CD4-positive, CD25-positive, alpha-beta regulatory T cell (primary cell): ENCODE data around the gene PHF1. TPM values are rescaled to one million over a fixed set of nuclear protein-coding genes. Genes with fewer than 3 reads are reported as not detected.
A peak's percentile ranks its signal among the peaks of the same experiment; 100 is the strongest.

ENCODE experiments used
- ATAC-seq, 2 donors: fragments of 150-1000 bp; cut with Tn5 transposase; one replicate each; pipeline ENCODE4 v1.10.0; 2021; ENCODE audit warnings: low read depth in 2 of 2, moderate number of reproducible peaks in 2 of 2, moderate library complexity in 1 of 2
- DNase-seq, 3 donors: peaks; one replicate each; pipeline versions ENCODE4 v3.0.0 to v3.0.0-alpha.2; 2012 to 2022; ENCODE audit warnings: mixed read lengths in 1 of 3
- H3K27ac ChIP-seq: one replicate; pipeline ENCODE4 v1.7.0; 2013; ENCODE audit warnings: mild to moderate bottlenecking, low read length; ENCODE audit not compliant: insufficient read depth, poor library complexity, severe bottlenecking
- H3K27me3 ChIP-seq: one replicate; pipeline ENCODE4 v1.7.0; 2013; ENCODE audit warnings: low read length; ENCODE audit not compliant: control insufficient read depth, insufficient read depth
- H3K36me3 ChIP-seq: one replicate; pipeline ENCODE4 v1.7.0; 2013; ENCODE audit warnings: mild to moderate bottlenecking, low read length, moderate library complexity; ENCODE audit not compliant: control insufficient read depth, insufficient read depth
- H3K4me1 ChIP-seq: 2 replicates; pipeline ENCODE4 v1.7.0; 2013; ENCODE audit warnings: mild to moderate bottlenecking, low read length; ENCODE audit not compliant: insufficient read depth, control insufficient read depth, poor library complexity, severe bottlenecking
- H3K4me3 ChIP-seq: one replicate; pipeline ENCODE4 v1.7.0; 2013; ENCODE audit warnings: low read depth, mild to moderate bottlenecking, low read length, moderate library complexity
- H3K9me3 ChIP-seq, 2 experiments: 1 replicate in 1 of 2; 2 replicates in 1 of 2; pipeline ENCODE4 v1.7.0; 2013; ENCODE audit warnings: low read length in 2 of 2, mild to moderate bottlenecking in 1 of 2, moderate library complexity in 1 of 2; ENCODE audit not compliant: control insufficient read depth in 2 of 2
- H3K27ac Mint-ChIP-seq, 3 donors: one replicate each; pipeline ENCODE4 v1.8.0; 2020 to 2022; ENCODE audit warnings: mild to moderate bottlenecking in 3 of 3, mixed read lengths in 3 of 3, moderate library complexity in 2 of 3
- H3K27me3 Mint-ChIP-seq: one replicate; pipeline ENCODE4 v1.8.0; 2022; ENCODE audit warnings: mild to moderate bottlenecking, mixed read lengths
- H3K36me3 Mint-ChIP-seq: one replicate; pipeline ENCODE4 v1.8.0; 2020; ENCODE audit warnings: mixed read lengths
- H3K4me1 Mint-ChIP-seq, 4 donors: one replicate each; pipeline ENCODE4 v1.8.0; 2020 to 2022; ENCODE audit warnings: mixed read lengths in 4 of 4, mild to moderate bottlenecking in 1 of 4
- H3K4me3 Mint-ChIP-seq, 4 donors: one replicate each; pipeline ENCODE4 v1.8.0; 2020 to 2022; ENCODE audit warnings: mild to moderate bottlenecking in 4 of 4, mixed read lengths in 4 of 4, moderate library complexity in 3 of 4
- H3K9me3 Mint-ChIP-seq, 7 donors: one replicate each; pipeline ENCODE4 v1.8.0; 2020 to 2022; ENCODE audit warnings: mixed read lengths in 7 of 7, mild to moderate bottlenecking in 3 of 7, moderate library complexity in 2 of 7
- polyA plus RNA-seq, 4 donors: library from polyadenylated mRNA; unstranded; fragments of 300-500 nt; fragmentation: Illumina TruSeq; gene quantifications; one replicate each; pipeline ENCODE4 v1.2.3, GENCODE V29; 2021
- total RNA-seq: library from RNA; stranded (reverse); gene quantifications from one replicate; pipeline ENCODE4 v1.2.3, GENCODE V29; 2022

The PHF1 gene
- total and polyA plus RNA-seq, 5 donors from 2014 or later, result 41.5 to 403 (median 69.6) TPM

- Histone ChIP-seq H3K27ac (peak overlapping the region; percentile 99), H3K4me3 (peak overlapping the region; percentile 79), H3K27me3 (no peaks in the 10 kb centered on the region), H3K4me1 (peaks cover 45% of the 10 kb centered on the region), H3K9me3 (no peaks in the 10 kb centered on the region), H3K36me3 (peaks cover 24% of the 10 kb centered on the region)
- ATAC-seq (peak; percentile 81 to 82), DNase-seq (peak; percentile 96 to 98 (median 97))
- Mint-ChIP-seq H3K27ac (peak overlapping the region; percentile 97 to 99 (median 99)), H3K36me3 (peaks cover 25% of the 10 kb centered on the region), H3K9me3 (no peaks in the 10 kb centered on the region), H3K27me3 (peaks cover 5% of the 10 kb centered on the region), H3K4me3 (peak overlapping the region; percentile 91 to 94 (median 93)), H3K4me1 (peaks cover 10 to 58% (median 38%) of the 10 kb centered on the region in 4 donors)
Measured at GRCh38 chr6:33410050-33410710, 634 bp upstream of the PHF1 start.

DNA sequence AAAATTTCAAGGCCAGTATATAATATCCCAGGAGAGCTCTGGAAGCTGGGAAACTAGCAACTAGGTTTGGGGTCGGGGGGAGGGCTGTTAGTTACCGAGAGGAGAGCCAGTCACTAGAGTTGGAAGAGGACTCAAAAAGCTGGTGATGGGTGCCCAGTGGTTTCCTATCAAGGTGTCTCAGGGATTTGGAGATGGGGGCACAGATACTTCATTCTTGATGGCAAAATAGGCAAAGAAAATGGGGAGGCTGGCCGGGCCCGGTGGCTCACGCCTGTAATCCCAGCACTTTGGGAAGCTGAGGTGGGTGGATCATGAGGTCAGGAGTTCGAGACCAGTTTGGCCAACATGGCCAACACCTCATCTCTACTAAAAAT lies 805 bp downstream of the PHF1 start:
- H3K9me3 ChIP-seq, result no peaks in the 10 kb centered on the region
- Mint-ChIP-seq H3K27ac (peak overlapping the region; percentile 86 to 99 (median 95)), H3K9me3 (no peaks in the 10 kb centered on the region), H3K36me3 (peaks cover 31% of the 10 kb centered on the region), H3K27me3 (peaks cover 5% of the 10 kb centered on the region), H3K4me1 (peaks cover 15 to 65% (median 46%) of the 10 kb centered on the region in 4 donors), H3K4me3 (peak overlapping the region; percentile 91 to 94 (median 93))
- peak overlapping the region; percentile 96 for H3K4me3 ChIP-seq
- no peak for DNase-seq
- H3K36me3 ChIP-seq, result peaks cover 37% of the 10 kb centered on the region
- H3K4me1 ChIP-seq, result peaks cover 59% of the 10 kb centered on the region
- no peak for ATAC-seq
- H3K27me3 ChIP-seq, result no peaks in the 10 kb centered on the region
- H3K27ac ChIP-seq, result peak overlapping the region; percentile 99

- DNase-seq (no peak), ATAC-seq (no peak)
- Mint-ChIP-seq H3K27me3 (peaks cover 5% of the 10 kb centered on the region), H3K4me3 (peak overlapping the region; percentile 91 to 94 (median 93)), H3K36me3 (peaks cover 31% of the 10 kb centered on the region), H3K27ac (peak overlapping the region; percentile 63 to 99 (median 95)), H3K4me1 (peaks cover 15 to 72% (median 50%) of the 10 kb centered on the region in 4 donors), H3K9me3 (no peaks in the 10 kb centered on the region)
- peak overlapping the region; percentile 99 for H3K27ac ChIP-seq
- H3K4me3 ChIP-seq, result peak overlapping the region; percentile 51
- H3K36me3 ChIP-seq, result peaks cover 39% of the 10 kb centered on the region
- no peaks in the 10 kb centered on the region for H3K27me3 ChIP-seq
- H3K4me1 ChIP-seq, result peaks cover 66% of the 10 kb centered on the region
- H3K9me3 ChIP-seq, result no peaks in the 10 kb centered on the region
Measured at GRCh38 chr6:33412140-33413009, 1.6 kb downstream of the PHF1 start.

- ATAC-seq (no peak), DNase-seq (no peak)
- Mint-ChIP-seq H3K9me3 (no peaks in the 10 kb centered on the region), H3K36me3 (peaks cover 31% of the 10 kb centered on the region), H3K27me3 (peaks cover 13% of the 10 kb centered on the region), H3K4me1 (peaks cover 20 to 80% (median 54%) of the 10 kb centered on the region in 4 donors), H3K4me3 (peak overlapping the region; percentile 86 to 94 (median 92)), H3K27ac (peak overlapping the region; percentile 49 to 99 (median 81))
- Histone ChIP-seq H3K4me3 (no peak overlapping the region), H3K9me3 (no peaks in the 10 kb centered on the region), H3K4me1 (peaks cover 73% of the 10 kb centered on the region), H3K27ac (peak overlapping the region; percentile 99), H3K27me3 (no peaks in the 10 kb centered on the region), H3K36me3 (peaks cover 39% of the 10 kb centered on the region)
Measured at GRCh38 chr6:33413241-33414120, 2.7 kb downstream of the PHF1 start.

GRCh38 chr6:33414592-33415271 lies 3.9 kb downstream of the PHF1 start:
- Mint-ChIP-seq H3K36me3 (peaks cover 31% of the 10 kb centered on the region), H3K4me3 (peak overlapping the region in 3 of 4 donors; percentile 29 to 94 (median 60)), H3K27me3 (peaks cover 9% of the 10 kb centered on the region), H3K27ac (peak overlapping the region; percentile 46 to 99 (median 72)), H3K9me3 (no peaks in the 10 kb centered on the region), H3K4me1 (peaks cover 22 to 84% (median 59%) of the 10 kb centered on the region in 4 donors)
- Histone ChIP-seq H3K27ac (peak overlapping the region; percentile 28), H3K4me1 (peaks cover 79% of the 10 kb centered on the region), H3K4me3 (no peak overlapping the region), H3K9me3 (no peaks in the 10 kb centered on the region), H3K36me3 (peaks cover 39% of the 10 kb centered on the region), H3K27me3 (no peaks in the 10 kb centered on the region)
- DNase-seq (no peak), ATAC-seq (no peak)

DNA sequence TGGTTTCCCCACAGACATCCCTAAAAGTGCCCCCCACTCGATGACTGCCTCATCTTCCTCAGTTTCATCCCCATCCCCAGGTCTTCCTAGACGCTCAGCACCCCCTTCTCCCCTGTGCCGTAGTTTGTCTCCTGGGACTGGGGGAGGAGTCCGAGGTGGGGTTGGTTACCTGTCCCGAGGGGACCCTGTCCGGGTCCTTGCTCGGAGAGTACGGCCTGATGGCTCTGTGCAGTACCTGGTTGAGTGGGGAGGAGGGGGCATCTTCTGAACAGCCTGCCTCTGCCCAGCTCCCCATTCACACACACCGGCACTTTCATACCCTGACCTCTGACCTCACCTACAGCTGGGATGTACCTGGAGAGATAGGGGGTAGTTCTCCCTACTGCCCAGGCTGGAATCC lies 5.0 kb downstream of the PHF1 start:
- no peak for DNase-seq
- Histone ChIP-seq H3K9me3 (no peaks in the 10 kb centered on the region), H3K4me3 (peak overlapping the region; percentile 90), H3K4me1 (peaks cover 84% of the 10 kb centered on the region), H3K27ac (peak overlapping the region; percentile 97), H3K36me3 (peaks cover 39% of the 10 kb centered on the region), H3K27me3 (no peaks in the 10 kb centered on the region)
- Mint-ChIP-seq H3K36me3 (peaks cover 31% of the 10 kb centered on the region), H3K4me3 (peak overlapping the region; percentile 1 to 94 (median 74)), H3K27ac (peak overlapping the region in 2 of 3 donors; percentile 88 to 99), H3K9me3 (no peaks in the 10 kb centered on the region), H3K4me1 (peaks cover 18 to 85% (median 57%) of the 10 kb centered on the region in 4 donors), H3K27me3 (peaks cover 9% of the 10 kb centered on the region)
- no peak for ATAC-seq
